Panc1 (cell line): ENCODE measurements around the gene HORMAD2. TPM values are rescaled to one million over a fixed set of nuclear protein-coding genes. Genes with fewer than 3 reads are reported as not detected.

Source experiments
- ATAC-seq: fragments of 200-7000 bp; cut with Tn5 transposase; 2 replicates; pipeline ENCODE4 v1.9.1; 2020; ENCODE audit warnings: mild to moderate bottlenecking, moderate library complexity
- BruUV-seq: library from RNA; stranded (reverse); fragments of 400-500 nt; replicated peaks from 2 replicates; lab custom pipeline; 2021; lab: Mats Ljungman, UMichigan
- CTCF ChIA-PET: fragments of 300-600 bp; sonication (Branson Sonifier 250); formaldehyde crosslinking; loops from one replicate; lab custom pipeline; 2022; ENCODE audit warnings: antibody characterized with exemption; lab: Charles Lee
- POLR2A ChIA-PET: fragments of 300-600 bp; sonication (Branson Sonifier 250); formaldehyde crosslinking; loops from one replicate; lab custom pipeline; 2022; ENCODE audit warnings: antibody characterized with exemption; lab: Charles Lee
- DNase-seq: peaks from one replicate; pipeline ENCODE4 v3.0.0-alpha.2; 2010; ENCODE audit warnings: low read depth, low spot score
- H3K27ac ChIP-seq: 2 replicates; pipeline ENCODE4 v1.5.1; 2011; ENCODE audit warnings: mild to moderate bottlenecking, low read length, inconsistent platforms
- H3K27me3 ChIP-seq: fragments of 200-500 bp; sonication (Bioruptor generic); 2 replicates; pipeline ENCODE4 v1.6.0; 2014; ENCODE audit warnings: low read length, inconsistent platforms; ENCODE audit not compliant: control insufficient read depth, insufficient read depth
- H3K36me3 ChIP-seq: fragments of 200-500 bp; sonication (Bioruptor generic); 2 replicates; pipeline ENCODE4 v1.5.1; 2014; ENCODE audit warnings: inconsistent platforms, mild to moderate bottlenecking, low read length, moderate library complexity; ENCODE audit not compliant: control insufficient read depth, insufficient read depth
- H3K4me1 ChIP-seq: 2 replicates; pipeline ENCODE4 v1.5.1; 2011; ENCODE audit warnings: inconsistent platforms, mild to moderate bottlenecking, low read length, moderate library complexity; ENCODE audit not compliant: control insufficient read depth, insufficient read depth
- H3K4me3 ChIP-seq, 2 experiments: 2 replicates each; pipeline ENCODE4 v1.5.1; 2011 to 2012; ENCODE audit warnings: low read depth in 2 of 2, low read length in 2 of 2, mild to moderate bottlenecking in 2 of 2, inconsistent platforms in 1 of 2, moderate library complexity in 1 of 2
- H3K9me3 ChIP-seq: fragments of 200-500 bp; sonication (Bioruptor generic); 2 replicates; pipeline ENCODE4 v1.5.1; 2014; ENCODE audit warnings: low read depth, mild to moderate bottlenecking, inconsistent platforms, low read length, moderate library complexity; ENCODE audit not compliant: control insufficient read depth, insufficient read depth
- POLR2AphosphoS5 ChIP-seq: IDR thresholded peaks from 2 replicates; pipeline ENCODE4 v1.6.1; 2012; ENCODE audit warnings: mild to moderate bottlenecking, low read depth, low read length, moderate library complexity
- SIN3A ChIP-seq: IDR thresholded peaks from 2 replicates; pipeline ENCODE4 v1.6.1; 2012; ENCODE audit warnings: low read depth, mild to moderate bottlenecking, low read length, moderate library complexity, borderline replicate concordance; ENCODE audit not compliant: insufficient read depth
- TCF7L2 ChIP-seq: IDR thresholded peaks from 2 replicates; pipeline ENCODE4 v1.6.1; 2011; ENCODE audit warnings: mild to moderate bottlenecking, low read depth, low read length, inconsistent platforms
- in situ Hi-C: cut with HindIII; loops from 2 replicates; pipeline ENCODE4 v1.10.0; 2016; ENCODE audit warnings: low sequenced_read_pairs, low pct_unique_long_range_greater_than_20kb
- intact Hi-C: fragments of 100-400 bp; cut with micrococcal nuclease; formaldehyde crosslinking; loops from one replicate; pipeline ENCODE4 v1.10.0; 2022; ENCODE audit not compliant: unreplicated experiment
- total RNA-seq: library from RNA; stranded (reverse); gene quantifications from one replicate; pipeline ENCODE4 v1.2.1, GENCODE V29; 2021; ENCODE audit not compliant: unreplicated experiment
- TF ChIP-seq, protein P1 (sequence below): fragments of 450-650 bp; IDR thresholded peaks from 2 replicates; pipeline ENCODE4 v1.5.1; 2017; ENCODE audit warnings: mild to moderate bottlenecking
- TF ChIP-seq, protein P2 (sequence below), 2 experiments: IDR thresholded peaks; 2 replicates each; pipeline ENCODE4 v1.6.1; 2011 to 2012; ENCODE audit warnings: low read depth in 2 of 2, control low read depth in 1 of 2, low read length in 1 of 2, mild to moderate bottlenecking in 1 of 2, moderate library complexity in 1 of 2; ENCODE audit not compliant: insufficient read depth in 1 of 2

HORMAD2 gene
- total RNA-seq, 1 experiment from 2014 or later = not detected

GRCh38 chr22:30041475-30041874 lies 38.8 kb upstream of the HORMAD2 start:
- no peaks in the 10 kb centered on the region for H3K9me3 ChIP-seq
- no peak for TF ChIP-seq SIN3A
- TF ChIP-seq, protein P1, sequence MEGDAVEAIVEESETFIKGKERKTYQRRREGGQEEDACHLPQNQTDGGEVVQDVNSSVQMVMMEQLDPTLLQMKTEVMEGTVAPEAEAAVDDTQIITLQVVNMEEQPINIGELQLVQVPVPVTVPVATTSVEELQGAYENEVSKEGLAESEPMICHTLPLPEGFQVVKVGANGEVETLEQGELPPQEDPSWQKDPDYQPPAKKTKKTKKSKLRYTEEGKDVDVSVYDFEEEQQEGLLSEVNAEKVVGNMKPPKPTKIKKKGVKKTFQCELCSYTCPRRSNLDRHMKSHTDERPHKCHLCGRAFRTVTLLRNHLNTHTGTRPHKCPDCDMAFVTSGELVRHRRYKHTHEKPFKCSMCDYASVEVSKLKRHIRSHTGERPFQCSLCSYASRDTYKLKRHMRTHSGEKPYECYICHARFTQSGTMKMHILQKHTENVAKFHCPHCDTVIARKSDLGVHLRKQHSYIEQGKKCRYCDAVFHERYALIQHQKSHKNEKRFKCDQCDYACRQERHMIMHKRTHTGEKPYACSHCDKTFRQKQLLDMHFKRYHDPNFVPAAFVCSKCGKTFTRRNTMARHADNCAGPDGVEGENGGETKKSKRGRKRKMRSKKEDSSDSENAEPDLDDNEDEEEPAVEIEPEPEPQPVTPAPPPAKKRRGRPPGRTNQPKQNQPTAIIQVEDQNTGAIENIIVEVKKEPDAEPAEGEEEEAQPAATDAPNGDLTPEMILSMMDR = no peak
- no peak for TF ChIP-seq TCF7L2
- TF ChIP-seq, protein P2, sequence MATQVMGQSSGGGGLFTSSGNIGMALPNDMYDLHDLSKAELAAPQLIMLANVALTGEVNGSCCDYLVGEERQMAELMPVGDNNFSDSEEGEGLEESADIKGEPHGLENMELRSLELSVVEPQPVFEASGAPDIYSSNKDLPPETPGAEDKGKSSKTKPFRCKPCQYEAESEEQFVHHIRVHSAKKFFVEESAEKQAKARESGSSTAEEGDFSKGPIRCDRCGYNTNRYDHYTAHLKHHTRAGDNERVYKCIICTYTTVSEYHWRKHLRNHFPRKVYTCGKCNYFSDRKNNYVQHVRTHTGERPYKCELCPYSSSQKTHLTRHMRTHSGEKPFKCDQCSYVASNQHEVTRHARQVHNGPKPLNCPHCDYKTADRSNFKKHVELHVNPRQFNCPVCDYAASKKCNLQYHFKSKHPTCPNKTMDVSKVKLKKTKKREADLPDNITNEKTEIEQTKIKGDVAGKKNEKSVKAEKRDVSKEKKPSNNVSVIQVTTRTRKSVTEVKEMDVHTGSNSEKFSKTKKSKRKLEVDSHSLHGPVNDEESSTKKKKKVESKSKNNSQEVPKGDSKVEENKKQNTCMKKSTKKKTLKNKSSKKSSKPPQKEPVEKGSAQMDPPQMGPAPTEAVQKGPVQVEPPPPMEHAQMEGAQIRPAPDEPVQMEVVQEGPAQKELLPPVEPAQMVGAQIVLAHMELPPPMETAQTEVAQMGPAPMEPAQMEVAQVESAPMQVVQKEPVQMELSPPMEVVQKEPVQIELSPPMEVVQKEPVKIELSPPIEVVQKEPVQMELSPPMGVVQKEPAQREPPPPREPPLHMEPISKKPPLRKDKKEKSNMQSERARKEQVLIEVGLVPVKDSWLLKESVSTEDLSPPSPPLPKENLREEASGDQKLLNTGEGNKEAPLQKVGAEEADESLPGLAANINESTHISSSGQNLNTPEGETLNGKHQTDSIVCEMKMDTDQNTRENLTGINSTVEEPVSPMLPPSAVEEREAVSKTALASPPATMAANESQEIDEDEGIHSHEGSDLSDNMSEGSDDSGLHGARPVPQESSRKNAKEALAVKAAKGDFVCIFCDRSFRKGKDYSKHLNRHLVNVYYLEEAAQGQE (IDR thresholded peaks at IDR 0.05; ENCODE audit: insufficient read depth in 1 of 2, low read depth in 2 of 2, low read length in 1 of 2) = no peak
- TF ChIP-seq POLR2AphosphoS5 = no peak
- ATAC-seq = no peak
- in situ Hi-C loops = no loop called here
- no peaks in the 10 kb centered on the region for H3K27me3 ChIP-seq
- no peak overlapping the region for H3K27ac ChIP-seq
- intact Hi-C loops = no loop called here
- H3K36me3 ChIP-seq = no peaks in the 10 kb centered on the region
- DNase-seq = no peak
- no peak overlapping the region for H3K4me3 ChIP-seq
- no TSS peak for BruUV-seq
- ChIA-PET CTCF (no interaction called here), POLR2A (interaction anchor here (0.7 kb wide), 1 partner anchor 204 kb away, joined by 5 read pairs; no protein-coding TSS in a partner anchor)
- H3K4me1 ChIP-seq = peaks cover 3% of the 10 kb centered on the region; the same call in 1 of the 2 replicates

DNA sequence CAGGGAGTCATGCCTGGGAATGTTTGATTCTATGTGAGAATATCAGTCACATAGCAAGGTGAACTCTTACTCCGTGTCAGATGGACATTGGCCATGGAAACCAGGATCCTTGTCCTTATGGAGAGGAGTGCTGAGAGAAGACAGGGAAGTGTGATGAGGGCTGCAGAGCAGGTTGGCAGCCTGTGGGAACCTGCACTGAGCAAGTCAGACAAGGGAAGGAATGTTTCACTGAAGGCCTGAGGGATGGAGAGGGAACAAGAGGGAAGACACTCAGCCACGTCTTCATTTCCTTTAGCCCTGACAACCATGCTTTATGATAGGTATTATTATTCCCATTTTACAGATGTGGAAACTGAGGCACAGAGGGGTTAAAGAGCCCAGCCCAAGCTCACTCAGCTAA lies 38.4 kb upstream of the HORMAD2 start:
- H3K36me3 ChIP-seq = no peaks in the 10 kb centered on the region
- TF ChIP-seq SIN3A = no peak
- TF ChIP-seq, protein P1 = no peak
- no peak for TF ChIP-seq POLR2AphosphoS5
- TF ChIP-seq, protein P2 (IDR thresholded peaks at IDR 0.05; ENCODE audit: insufficient read depth in 1 of 2, low read depth in 2 of 2, low read length in 1 of 2) = no peak
- TF ChIP-seq TCF7L2 = no peak
- intact Hi-C loops (no loop called here), in situ Hi-C loops (no loop called here)
- DNase-seq (no peak), ATAC-seq (no peak)
- ChIA-PET POLR2A (interaction anchor here (0.6 to 0.7 kb wide), 2 partner anchors 194 to 203 kb away, joined by 3 to 5 read pairs; no protein-coding TSS in a partner anchor), CTCF (no interaction called here)
- no peaks in the 10 kb centered on the region for H3K9me3 ChIP-seq
- no peaks in the 10 kb centered on the region for H3K27me3 ChIP-seq
- no peak overlapping the region for H3K4me3 ChIP-seq
- H3K4me1 ChIP-seq = peaks cover 3% of the 10 kb centered on the region; the same call in 1 of the 2 replicates
- no peak overlapping the region for H3K27ac ChIP-seq
- BruUV-seq = no TSS peak
